ENCODE results near the gene OR13G1.
"Not testable (repeated sequence)": the region's sequence is repeated elsewhere in the genome, so short reads cannot be mapped to it uniquely, and the experiment has no call there.

OR13G1 gene

GRCh38 chr1:247679639-247680038 is at the start of gene OR13G1:
Gene OR13G1 (minus strand): TSS chr1:247679739. CDS start chr1:247673041, 6,698 bp downstream.
- H3K27ac ChIP-seq, result no peak within 1 kb of the TSS
- H3K4me3 ChIP-seq, result no peak within 1 kb of the TSS

- Histone ChIP-seq H3K27ac (no peak overlapping the region), H3K4me3 (no peak overlapping the region)
These were observed 41.7 kb upstream of the OR13G1 start for GRCh38 chr1:247721222-247721621.

GRCh38 chr1:247716546-247716945 is 37.0 kb upstream of the OR13G1 start, which contains the start of gene OR6F1:
Gene OR6F1 (minus strand): TSS chr1:247716646. CDS start chr1:247712755, 3,891 bp downstream.
- H3K27ac ChIP-seq, result no peak within 1 kb of the TSS

GRCh38 chr1:247713753-247714152 is 34.2 kb upstream of the OR13G1 start:
- no peak overlapping the region for H3K4me3 ChIP-seq

More at GRCh38 chr1:247716546-247716945, 37.0 kb upstream of the OR13G1 start, which contains the start of gene OR6F1:
- H3K4me3 ChIP-seq, result no peak within 1 kb of the TSS

GRCh38 chr1:247710681-247711080 is 31.1 kb upstream of the OR13G1 start:
- not testable (repeated sequence) for H3K27ac ChIP-seq, H3K4me3 ChIP-seq

More at GRCh38 chr1:247713753-247714152, 34.2 kb upstream of the OR13G1 start:
- H3K27ac ChIP-seq, result no peak overlapping the region

GRCh38 chr1:247701338-247701737 is 21.8 kb upstream of the OR13G1 start:
- Histone ChIP-seq H3K27ac (no peak overlapping the region), H3K4me3 (no peak overlapping the region)

- no peak overlapping the region for H3K4me3 ChIP-seq
These were observed 1.9 kb upstream of the OR13G1 start for GRCh38 chr1:247681288-247681897.

GRCh38 chr1:247680171-247680570 is 632 bp upstream of the OR13G1 start:
- no peak overlapping the region for H3K4me3 ChIP-seq
- no peak overlapping the region for H3K27ac ChIP-seq

More at GRCh38 chr1:247681288-247681897, 1.9 kb upstream of the OR13G1 start:
- H3K27ac ChIP-seq, result no peak overlapping the region

- no peak overlapping the region for H3K27ac ChIP-seq
- H3K4me3 ChIP-seq, result no peak overlapping the region
These were observed 10.3 kb downstream of the OR13G1 start for GRCh38 chr1:247669225-247669624.

GRCh38 chr1:247656221-247656875 is 23.2 kb downstream of the OR13G1 start:
- Histone ChIP-seq H3K27ac (no peak overlapping the region), H3K4me3 (no peak overlapping the region)

GRCh38 chr1:247653040-247653439 is 26.5 kb downstream of the OR13G1 start:
- H3K4me3 ChIP-seq, result no peak overlapping the region
- no peak overlapping the region for H3K27ac ChIP-seq

- H3K4me3 ChIP-seq, result no peak overlapping the region
- H3K27ac ChIP-seq, result no peak overlapping the region
These were observed 31.7 kb downstream of the OR13G1 start for GRCh38 chr1:247647864-247648263.

- no peak overlapping the region for H3K27ac ChIP-seq
- H3K4me3 ChIP-seq, result no peak overlapping the region
These were observed 32.7 kb downstream of the OR13G1 start for GRCh38 chr1:247646867-247647266.

- Histone ChIP-seq H3K4me3 (no peak overlapping the region), H3K27ac (no peak overlapping the region)
These were observed 36.8 kb downstream of the OR13G1 start for GRCh38 chr1:247642742-247643141.

GRCh38 chr1:247639381-247639981 is 40.1 kb downstream of the OR13G1 start:
- peak overlapping the region in 5 of 7 experiments; percentile 8 to 31 (median 26) for H3K4me3 ChIP-seq
- H3K27ac ChIP-seq, result peak overlapping the region in 9 of 21 experiments; percentile 27 to 67 (median 55)

- Histone ChIP-seq H3K4me3 (no peak overlapping the region), H3K27ac (no peak overlapping the region)
These were observed 40.8 kb downstream of the OR13G1 start for GRCh38 chr1:247638781-247639180.

GRCh38 chr1:247638011-247638410 is 41.5 kb downstream of the OR13G1 start:
- Histone ChIP-seq H3K4me3 (no peak overlapping the region), H3K27ac (no peak overlapping the region)

GRCh38 chr1:247627951-247628350 is 51.6 kb downstream of the OR13G1 start:
- Histone ChIP-seq H3K27ac (no peak overlapping the region), H3K4me3 (no peak overlapping the region)

Measured in skin epidermis (tissue), 12 donors.